Sigmoid colon (tissue), 4 donors: ENCODE data around the gene ATP2B2.

Source experiments
- EP300 ChIP-seq, 4 donors: sonication (generic); formaldehyde crosslinking; IDR thresholded peaks; one replicate each; pipeline ENCODE4 v1.6.1; 2017; ENCODE audit warnings: antibody characterized with exemption in 4 of 4
- POLR2A ChIP-seq, 2 donors: fragments of 450-650 bp; IDR thresholded peaks; one replicate each; pipeline ENCODE4 v1.6.1; 2016; ENCODE audit warnings: antibody characterized with exemption in 2 of 2, mild to moderate bottlenecking in 2 of 2, moderate library complexity in 2 of 2
- POLR2AphosphoS5 ChIP-seq, 4 donors: sonication (generic); formaldehyde crosslinking; IDR thresholded peaks; one replicate each; pipeline ENCODE4 v1.6.1; 2017; ENCODE audit warnings: antibody characterized with exemption in 4 of 4
- TF ChIP-seq, protein P1 (sequence below), 4 experiments: fragments of 450-650 bp in 3 of 4; fragments of 200-600 bp in 1 of 4; IDR thresholded peaks; one replicate each; pipeline ENCODE4 v1.5.1; 2016 to 2019; ENCODE audit warnings: antibody characterized with exemption in 4 of 4, mild to moderate bottlenecking in 3 of 4, moderate library complexity in 2 of 4

DNA sequence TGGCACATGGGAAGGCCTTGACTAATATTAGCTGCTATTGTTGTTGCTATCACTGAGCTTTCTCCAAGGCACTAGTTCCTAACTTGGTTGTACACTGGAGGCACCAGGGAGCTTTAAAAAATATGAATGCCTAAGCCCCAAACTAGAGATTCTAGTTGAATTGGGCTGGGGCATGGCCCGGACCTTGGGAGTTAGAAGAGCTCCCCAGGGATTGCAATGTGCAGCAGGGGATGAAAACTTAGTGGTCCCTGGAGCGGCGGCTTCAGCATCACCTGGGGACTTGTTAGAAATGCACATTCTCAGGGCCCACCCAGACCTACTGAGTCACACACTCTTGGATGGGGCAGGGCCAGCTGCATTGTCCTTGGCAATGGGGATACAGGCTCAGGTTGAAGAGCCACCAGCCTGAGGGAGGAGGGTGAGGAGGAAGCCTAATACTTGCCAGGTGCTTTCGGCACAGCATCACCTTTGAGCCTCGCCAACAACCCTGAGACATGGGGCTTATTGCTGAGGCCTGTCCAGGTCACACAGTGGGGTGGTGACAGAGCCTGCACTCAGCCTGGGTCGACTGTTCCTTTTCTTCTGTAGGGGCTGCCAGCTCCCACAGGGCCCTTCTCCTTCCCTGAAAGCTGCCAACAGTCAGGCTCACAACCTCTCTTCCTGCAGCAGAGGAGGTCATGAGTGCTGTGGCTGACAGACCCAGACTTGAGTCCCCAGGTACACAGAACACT, 84.5 kb downstream of the ATP2B2 start:
- TF ChIP-seq, protein P1, sequence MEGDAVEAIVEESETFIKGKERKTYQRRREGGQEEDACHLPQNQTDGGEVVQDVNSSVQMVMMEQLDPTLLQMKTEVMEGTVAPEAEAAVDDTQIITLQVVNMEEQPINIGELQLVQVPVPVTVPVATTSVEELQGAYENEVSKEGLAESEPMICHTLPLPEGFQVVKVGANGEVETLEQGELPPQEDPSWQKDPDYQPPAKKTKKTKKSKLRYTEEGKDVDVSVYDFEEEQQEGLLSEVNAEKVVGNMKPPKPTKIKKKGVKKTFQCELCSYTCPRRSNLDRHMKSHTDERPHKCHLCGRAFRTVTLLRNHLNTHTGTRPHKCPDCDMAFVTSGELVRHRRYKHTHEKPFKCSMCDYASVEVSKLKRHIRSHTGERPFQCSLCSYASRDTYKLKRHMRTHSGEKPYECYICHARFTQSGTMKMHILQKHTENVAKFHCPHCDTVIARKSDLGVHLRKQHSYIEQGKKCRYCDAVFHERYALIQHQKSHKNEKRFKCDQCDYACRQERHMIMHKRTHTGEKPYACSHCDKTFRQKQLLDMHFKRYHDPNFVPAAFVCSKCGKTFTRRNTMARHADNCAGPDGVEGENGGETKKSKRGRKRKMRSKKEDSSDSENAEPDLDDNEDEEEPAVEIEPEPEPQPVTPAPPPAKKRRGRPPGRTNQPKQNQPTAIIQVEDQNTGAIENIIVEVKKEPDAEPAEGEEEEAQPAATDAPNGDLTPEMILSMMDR (IDR thresholded peaks at IDR 0.05), result no peak
- no peak for TF ChIP-seq POLR2A (IDR thresholded peaks at IDR 0.05)
- no peak for TF ChIP-seq POLR2AphosphoS5 (IDR thresholded peaks at IDR 0.05)
- TF ChIP-seq EP300 (IDR thresholded peaks at IDR 0.05), result no peak
